NCI-H345 treated with DMSO at 0.1 percent for 48 hours (cell line): ENCODE measurements around the gene MAPK8IP1.

Experiments used
- DNase-seq: peaks from one replicate; lab custom pipeline; 2025; ENCODE audit not compliant: unreplicated experiment; lab: John Stamatoyannopoulos, UW

The MAPK8IP1 gene

DNA sequence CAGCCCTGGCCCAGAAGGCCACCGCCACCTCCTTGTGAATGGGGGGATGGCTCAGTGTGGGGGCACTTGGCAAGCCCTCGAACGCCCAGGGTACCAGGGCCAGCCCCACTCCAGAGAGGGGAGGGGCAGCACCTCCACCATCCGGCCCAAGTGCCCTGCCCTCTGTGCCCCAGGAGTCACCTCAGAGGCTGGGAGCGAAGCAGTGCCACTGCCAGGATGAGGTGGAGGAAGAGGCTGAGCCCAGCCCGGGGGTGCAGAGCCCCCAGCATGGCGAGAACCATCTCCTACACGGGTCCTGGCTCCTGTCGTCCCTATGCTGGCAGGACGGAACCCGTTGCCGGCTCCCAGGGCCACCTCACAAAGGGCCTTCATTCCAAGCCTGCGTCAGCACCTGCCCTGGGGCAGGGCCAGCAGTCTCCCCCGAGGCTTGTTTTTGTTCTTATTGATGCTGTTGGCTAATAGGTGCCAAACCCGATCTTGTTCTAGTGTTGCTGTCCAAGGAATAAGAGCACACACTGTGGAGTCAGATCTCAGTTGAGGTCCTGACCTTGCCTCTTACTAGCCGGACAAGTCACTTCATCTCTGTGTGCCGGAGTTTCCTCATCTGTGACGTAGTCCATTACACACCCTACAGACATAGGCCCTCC is 21.6 kb downstream of the MAPK8IP1 start, which contains the start of gene FREY1:
Gene FREY1, minus strand, starts transcription at position 307 of the 647 bp plus-strand sequence. Its CDS starts 26 bp downstream, at position 281.
- no peak for DNase-seq

DNA sequence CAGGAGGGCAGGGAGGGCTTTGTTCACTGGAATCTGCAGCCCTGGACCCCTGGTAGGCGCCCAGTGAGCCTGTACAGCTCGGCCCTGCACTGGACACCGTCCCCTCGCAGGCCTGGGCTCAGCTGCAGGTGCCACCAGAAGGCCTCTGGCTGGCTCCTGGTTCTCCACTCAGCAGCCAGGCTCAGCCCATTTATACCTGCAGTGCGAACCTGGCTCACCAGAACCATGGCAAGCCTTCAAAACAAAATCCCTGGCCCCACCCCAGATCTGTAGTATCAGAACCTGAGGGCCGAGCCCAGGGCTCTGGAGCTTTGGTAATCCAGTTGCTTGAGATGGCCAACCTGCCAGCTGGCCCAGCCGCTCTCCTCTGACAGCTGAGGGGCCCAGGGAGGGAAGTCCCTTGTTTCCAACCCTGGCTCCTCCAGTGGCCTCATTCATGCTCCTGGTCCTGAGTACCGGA is 22.5 kb downstream of the MAPK8IP1 start:
- no peak for DNase-seq

GRCh38 chr11:45909594-45910475 is 24.4 kb downstream of the MAPK8IP1 start:
- DNase-seq: no peak

DNA sequence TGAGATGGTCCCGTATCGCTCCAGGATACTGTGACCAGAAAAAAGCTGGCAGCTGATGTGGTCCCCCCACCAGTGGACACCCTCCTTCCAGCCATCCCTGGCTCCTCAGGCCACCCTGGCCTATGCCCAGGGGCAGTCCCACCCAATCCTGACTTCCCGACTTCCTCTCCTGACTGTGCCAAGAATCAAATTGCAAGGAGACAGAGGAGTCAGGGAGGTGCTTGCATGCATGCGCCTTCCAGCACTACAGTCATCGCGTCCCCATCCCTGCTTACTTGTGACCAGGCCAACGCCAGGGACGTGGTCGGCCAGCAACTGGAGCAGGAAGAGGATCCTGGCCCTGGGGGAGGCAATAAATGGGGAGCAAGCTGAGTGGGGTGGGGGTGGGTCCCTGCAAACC is 25.2 kb downstream of the MAPK8IP1 start:
- no peak for DNase-seq

DNA sequence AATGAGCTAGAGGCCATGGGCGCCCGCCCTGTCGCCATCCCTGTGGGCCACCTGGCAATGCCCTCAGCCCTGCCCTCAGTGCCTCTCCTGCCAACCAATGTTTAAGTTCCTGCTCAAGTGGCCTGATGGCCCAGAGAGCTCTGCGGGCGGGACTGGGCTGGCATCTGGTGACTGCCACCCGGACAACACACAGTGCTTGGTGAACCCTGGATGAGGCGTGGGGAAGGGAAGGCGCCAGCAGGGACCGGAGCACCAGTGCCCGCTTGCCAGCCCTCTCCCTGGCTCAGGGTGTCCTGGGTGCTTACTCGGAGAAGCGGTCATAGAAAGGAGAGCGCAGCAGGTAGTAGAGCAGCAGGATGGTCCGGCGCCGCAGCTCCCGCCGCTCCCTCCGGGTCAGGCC is 28.1 kb downstream of the MAPK8IP1 start:
- no peak for DNase-seq

DNA sequence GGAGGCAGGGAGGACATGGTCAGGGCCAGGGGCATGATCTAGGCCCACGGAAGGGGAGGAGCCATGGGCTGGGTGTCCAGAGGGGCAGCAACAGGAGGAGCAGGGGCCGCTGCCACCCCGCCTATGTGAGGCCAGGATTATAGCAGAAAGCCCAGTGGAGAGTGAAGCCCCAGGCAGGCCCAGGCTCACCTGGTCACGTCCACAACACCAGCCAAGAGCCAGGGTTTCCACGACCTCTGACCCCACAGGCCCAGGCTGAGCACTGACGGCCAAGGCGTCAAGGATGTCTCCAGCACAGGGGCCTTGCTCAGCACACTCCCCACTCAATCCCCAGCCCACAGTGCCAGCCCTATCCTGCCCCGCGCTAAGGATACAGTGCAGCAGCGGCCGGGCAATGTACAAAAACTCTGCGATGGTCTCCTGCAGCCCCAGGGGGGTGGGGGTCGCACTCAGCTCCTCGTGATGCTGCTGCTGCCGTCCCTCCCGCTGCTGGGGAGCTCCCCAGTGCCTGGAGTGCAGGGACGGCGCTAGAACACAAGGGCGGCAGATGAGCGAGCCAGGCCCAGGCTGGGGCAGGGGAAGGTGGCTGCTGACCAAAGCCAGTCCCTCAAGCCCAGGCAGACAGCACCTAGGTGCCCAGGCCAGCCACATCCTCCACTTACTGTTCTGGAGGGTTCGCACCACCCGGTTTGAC is 28.6 kb downstream of the MAPK8IP1 start:
- no peak for DNase-seq

DNA sequence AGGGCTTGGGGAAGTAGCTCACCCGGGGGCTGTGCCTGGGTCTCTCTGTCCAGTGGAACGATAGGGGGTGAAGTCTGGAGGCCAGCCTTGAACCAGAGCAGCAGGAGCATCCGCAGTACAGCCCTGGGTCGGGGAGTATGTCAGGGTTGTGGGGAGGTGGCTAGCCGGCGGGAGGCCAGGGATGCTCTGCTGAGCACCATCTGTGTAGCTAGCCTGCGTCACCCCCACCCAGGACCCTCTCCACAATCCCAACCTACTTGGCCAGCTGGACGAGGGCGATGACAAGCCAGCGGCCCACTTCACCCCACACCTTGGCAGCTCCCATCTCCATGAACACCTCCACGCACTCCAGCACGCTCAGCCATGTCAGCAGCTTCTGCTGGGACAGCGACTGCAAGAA is 30.0 kb downstream of the MAPK8IP1 start:
- no peak for DNase-seq

DNA sequence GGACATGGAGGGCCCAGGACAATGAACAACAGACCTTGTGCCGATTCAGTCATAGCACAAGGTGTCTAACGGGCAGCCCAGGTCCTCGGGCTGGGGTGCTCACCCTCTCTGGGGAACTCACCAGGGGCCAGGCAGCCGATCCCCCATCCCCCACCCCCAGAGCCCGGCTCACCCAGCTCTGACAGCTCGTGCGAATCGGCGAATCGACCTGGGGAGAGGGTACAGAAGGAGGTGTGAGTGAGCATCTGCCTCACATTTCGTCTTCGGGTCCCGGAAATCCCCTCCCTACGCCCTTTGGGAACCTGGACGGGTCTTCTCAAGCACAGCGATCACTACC is 31.8 kb downstream of the MAPK8IP1 start:
- DNase-seq: no peak

GRCh38 chr11:45917623-45918330 is 32.3 kb downstream of the MAPK8IP1 start, which contains the start of gene PEX16:
PEX16 (minus strand) TSS chr11:45917877; CDS start chr11:45917811, 66 bp downstream.
- peak; percentile 94 for DNase-seq

DNA sequence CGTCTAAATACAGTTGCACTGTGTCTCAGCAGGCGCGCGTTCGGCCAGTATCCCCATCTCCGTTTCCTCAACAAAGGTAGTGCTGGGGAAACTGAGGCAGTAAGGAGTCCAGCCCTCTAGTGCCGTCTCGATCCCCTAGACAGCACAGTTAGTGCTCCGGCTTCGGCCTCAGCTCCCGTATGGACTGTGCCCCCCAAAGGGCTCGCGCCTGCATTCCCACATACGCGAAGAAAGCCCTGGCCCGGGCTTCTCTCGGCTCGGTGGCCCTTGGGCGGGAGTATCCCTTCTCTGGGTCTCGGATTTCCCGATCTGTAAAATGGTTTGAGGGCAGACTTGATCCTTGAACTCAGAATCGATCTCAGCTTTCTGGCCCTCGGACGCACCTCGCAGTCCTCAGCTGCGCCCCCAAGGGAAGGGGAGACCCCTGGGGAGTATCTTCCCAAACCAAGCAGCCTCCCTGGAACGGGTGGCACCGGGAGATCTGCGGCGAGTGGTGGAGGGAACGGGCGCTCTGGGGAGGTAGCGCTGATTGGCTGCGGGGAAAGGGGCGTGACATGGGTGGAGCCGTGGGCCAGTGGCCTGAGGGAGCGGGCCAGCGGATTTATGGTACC is 33.0 kb downstream of the MAPK8IP1 start:
- peak; percentile 56 for DNase-seq

DNA sequence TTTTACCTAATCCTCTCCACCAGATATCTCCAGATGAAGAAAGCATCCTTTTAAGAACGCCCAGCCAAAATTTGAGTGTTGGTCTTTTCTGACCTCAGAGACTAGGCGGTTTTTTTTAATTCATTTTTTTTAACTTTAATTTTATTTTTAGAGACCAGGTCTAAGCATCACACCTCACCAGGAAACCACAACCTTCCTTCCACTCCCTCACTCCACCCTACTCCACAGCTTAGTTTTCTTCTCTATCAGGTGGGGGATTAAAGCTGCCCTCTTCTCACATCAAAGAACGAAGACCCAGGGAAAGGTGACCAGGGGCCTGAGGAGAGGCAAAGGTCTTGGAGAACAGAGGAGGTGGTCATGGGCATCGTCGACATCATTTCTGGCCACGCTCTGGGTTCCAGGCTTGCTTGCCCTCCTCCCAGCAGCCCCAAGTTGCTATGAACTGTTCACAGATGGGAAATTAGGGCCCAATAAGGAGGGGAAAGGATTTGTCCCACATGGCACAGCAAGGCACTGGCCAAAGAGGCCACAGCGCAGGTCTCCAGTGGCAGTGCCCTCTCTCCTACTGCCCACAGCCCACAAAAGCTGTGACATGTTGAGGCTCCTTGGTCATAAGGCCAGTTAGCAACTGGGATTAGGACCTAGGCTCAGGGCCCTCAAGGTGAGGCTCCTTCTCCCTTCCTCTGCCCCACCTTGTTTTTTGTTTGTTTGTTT is 33.7 kb downstream of the MAPK8IP1 start:
- DNase-seq: no peak

DNA sequence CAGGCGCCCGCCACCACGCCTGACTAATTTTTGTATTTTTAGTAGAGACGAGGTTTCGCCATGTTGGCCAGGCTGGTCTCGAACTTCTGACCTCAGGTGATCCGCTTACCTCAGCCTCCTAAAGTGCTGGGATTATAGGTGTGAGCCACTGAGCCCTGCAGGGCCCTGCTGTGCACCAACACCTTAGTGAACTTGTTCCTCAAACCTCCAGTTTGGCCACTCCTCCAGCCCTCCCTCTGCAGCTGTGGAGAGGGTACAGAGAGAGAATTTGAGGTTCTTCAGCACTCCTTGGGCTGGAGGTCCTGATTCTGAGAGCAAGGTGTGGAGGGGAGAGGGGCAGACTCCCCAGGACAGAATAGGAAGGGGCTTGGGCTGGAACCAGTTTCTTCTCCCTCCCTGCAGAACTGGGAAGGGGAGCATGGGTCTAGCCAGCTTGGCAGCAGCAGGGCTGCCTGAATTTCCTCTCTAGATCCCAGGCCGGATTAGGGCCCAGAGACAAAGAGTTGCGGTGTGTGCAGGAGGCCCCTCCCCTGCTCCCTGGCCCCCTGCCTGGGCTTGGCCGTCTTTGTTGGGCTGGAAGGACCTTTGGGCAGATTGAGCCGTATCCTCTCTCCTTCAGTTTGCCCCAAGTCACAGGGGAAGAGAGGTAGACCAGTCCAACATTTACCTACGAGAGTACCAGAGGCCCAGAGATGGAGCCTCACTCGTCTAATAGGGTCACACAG is 34.5 kb downstream of the MAPK8IP1 start:
- no peak for DNase-seq

- no peak for DNase-seq
These were observed 35.4 kb downstream of the MAPK8IP1 start for GRCh38 chr11:45920531-45921477.

DNA sequence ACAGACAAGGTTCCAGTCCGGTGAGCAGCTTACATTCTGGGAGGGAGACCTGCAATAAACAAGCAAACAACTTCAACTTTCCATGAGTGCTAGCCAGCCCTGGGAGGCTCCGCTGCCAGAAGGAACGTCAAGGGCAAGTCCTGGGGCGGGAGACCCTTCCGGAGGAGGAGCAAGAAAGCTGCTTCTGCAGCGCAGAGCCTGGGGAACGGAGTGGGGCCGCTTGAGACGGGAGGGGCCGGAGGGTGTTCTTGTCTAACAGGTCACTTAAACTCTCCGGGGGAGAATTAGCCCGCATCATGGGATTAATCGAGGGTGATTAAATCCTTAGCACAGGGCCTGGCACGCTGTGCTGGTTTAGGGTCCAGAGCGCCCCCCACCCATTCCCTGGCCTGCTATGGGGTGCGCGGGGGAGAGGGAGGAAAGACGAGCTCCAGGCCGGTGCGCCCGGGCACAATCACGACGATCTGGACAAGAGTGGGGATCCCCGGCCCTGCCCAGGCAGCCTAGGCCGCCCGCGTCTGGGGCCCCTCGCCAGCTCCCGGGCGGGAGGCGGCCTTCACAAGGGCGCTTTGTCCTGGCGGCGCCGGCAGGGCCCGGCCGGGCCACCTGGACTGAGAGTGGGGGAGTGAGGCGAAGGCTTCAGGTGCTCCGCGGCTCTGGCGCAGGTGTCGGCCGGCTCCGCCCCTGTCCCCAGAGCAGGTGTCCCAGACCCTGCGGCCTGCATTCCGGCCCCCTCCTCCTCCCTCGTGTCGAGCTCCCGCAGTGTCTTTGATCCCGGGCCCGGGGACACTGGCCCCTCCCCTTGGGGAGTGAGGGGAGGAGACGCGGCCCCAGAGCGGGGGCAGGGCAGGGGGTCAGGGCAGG is 36.3 kb downstream of the MAPK8IP1 start:
- peak; percentile 78 for DNase-seq

DNA sequence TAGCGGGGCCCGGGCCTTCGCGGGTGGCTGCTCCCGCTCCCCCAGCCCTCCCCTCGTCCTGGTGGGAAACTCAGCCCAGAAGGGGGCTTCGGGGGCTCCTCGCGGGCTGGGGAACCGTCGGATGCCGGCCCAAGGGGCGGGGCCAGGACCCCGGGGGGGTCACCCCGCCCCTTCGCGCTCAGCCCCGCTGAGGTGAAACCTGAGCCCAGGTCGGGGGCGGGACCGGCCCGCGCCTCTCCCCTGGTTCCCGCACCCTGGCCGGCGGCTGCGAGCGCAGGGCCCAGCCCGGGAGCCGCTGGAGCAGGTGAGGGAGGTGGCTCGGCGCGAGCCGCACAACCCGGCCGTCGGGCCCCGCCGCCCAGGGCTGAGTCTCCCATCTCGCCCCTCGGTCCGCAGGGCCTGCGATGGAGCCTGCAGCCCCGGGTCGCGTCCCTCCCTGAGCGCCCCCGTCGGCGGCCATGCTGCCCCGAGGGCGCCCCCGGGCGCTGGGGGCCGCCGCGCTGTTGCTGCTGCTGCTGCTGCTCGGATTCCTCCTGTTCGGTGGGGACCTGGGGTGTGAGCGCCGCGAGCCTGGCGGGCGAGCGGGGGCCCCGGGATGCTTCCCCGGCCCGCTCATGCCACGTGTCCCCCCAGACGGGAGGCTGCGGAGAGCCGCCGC is 37.1 kb downstream of the MAPK8IP1 start, which contains the start of gene LARGE2:
Gene LARGE2, plus strand, starts transcription at position 232 of the 658 bp plus-strand sequence. Its CDS starts 227 bp downstream, at position 459.
- peak; percentile 34 for DNase-seq
